ENCODE data around the gene MC1R. TPM values are rescaled to one million over a fixed set of nuclear protein-coding genes. Genes with fewer than 3 reads are reported as not detected.

The MC1R gene
- total RNA-seq, 1 donor from 2014 or later: 2.9 TPM

- H3K4me1 Mint-ChIP-seq (ENCODE audit: unreplicated experiment): no peaks in the 10 kb centered on the region
- no peak for TF ChIP-seq CTCF (IDR thresholded peaks at IDR 0.05; ENCODE audit: unreplicated experiment)
- no peak overlapping the region for H3K27ac Mint-ChIP-seq (ENCODE audit: unreplicated experiment)
- H3K9me3 Mint-ChIP-seq (ENCODE audit: unreplicated experiment): no peaks in the 10 kb centered on the region
- H3K27me3 Mint-ChIP-seq (ENCODE audit: unreplicated experiment): peaks cover 6% of the 10 kb centered on the region
- H3K36me3 Mint-ChIP-seq (ENCODE audit: low read depth, unreplicated experiment): peaks cover 20% of the 10 kb centered on the region
- DNase-seq (ENCODE audit: low spot score): no peak
- no peak overlapping the region for H3K4me3 Mint-ChIP-seq (ENCODE audit: unreplicated experiment)
Measured at GRCh38 chr16:89892055-89892630, 26.5 kb upstream of the MC1R start.

- DNase-seq (ENCODE audit: low spot score): no peak
- H3K27me3 Mint-ChIP-seq (ENCODE audit: unreplicated experiment): peaks cover 10% of the 10 kb centered on the region
- H3K4me3 Mint-ChIP-seq (ENCODE audit: unreplicated experiment): no peak overlapping the region
- H3K4me1 Mint-ChIP-seq (ENCODE audit: unreplicated experiment): no peaks in the 10 kb centered on the region
- no peak for TF ChIP-seq CTCF (IDR thresholded peaks at IDR 0.05; ENCODE audit: unreplicated experiment)
- no peaks in the 10 kb centered on the region for H3K9me3 Mint-ChIP-seq (ENCODE audit: unreplicated experiment)
- H3K36me3 Mint-ChIP-seq (ENCODE audit: low read depth, unreplicated experiment): peaks cover 20% of the 10 kb centered on the region
- H3K27ac Mint-ChIP-seq (ENCODE audit: unreplicated experiment): no peak overlapping the region
Measured at GRCh38 chr16:89892635-89893034, 26.0 kb upstream of the MC1R start.

DNA sequence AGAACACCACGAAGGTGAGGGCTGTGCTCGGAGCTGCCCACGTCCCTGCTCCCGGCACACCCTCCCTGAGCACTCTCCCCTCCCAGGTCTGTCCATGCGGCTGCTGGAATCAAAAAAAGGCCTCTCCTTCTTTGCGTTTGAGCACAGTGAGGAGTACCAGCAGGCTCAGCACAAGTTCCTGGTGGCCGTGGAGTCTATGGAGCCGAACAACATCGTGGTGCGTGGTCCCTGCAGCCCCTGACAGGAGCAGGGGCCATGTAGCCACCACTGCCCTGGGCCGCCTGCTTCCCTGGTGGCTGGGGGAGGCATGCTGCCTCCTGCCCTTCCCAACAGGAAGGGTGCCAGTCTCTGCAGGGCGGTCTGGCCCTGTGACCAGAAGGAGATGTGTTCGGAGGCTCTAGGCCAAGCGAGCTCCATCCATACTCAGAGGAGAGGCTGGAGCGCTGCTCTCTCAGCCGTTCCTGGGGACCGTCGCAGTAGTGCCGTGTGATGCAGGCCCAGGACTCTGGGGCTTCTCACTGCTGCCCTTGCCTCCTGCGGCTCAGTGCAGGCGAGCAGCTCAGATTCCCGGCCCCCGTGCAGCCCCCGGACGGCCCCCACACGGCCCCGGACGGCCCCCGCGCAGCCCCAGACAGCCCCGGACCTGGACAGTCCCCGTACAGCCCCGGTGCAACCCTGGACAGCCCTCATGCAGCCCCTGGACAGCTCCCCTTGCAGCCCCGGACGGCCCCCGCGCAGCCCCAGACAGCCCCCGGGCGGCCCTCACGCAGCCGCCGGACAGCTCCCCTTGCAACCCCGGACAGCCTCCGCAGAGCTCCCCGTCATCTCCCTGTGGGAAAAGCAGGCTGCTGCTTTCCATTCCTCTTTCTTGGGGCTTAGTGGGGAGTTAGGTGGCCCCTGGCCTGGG, 24.8 kb upstream of the MC1R start:
- no peak for TF ChIP-seq CTCF (IDR thresholded peaks at IDR 0.05; ENCODE audit: unreplicated experiment)
- H3K27me3 Mint-ChIP-seq (ENCODE audit: unreplicated experiment): peaks cover 13% of the 10 kb centered on the region
- H3K4me3 Mint-ChIP-seq (ENCODE audit: unreplicated experiment): no peak overlapping the region
- H3K36me3 Mint-ChIP-seq (ENCODE audit: low read depth, unreplicated experiment): peaks cover 25% of the 10 kb centered on the region
- no peaks in the 10 kb centered on the region for H3K4me1 Mint-ChIP-seq (ENCODE audit: unreplicated experiment)
- H3K27ac Mint-ChIP-seq (ENCODE audit: unreplicated experiment): no peak overlapping the region
- no peak for DNase-seq (ENCODE audit: low spot score)
- H3K9me3 Mint-ChIP-seq (ENCODE audit: unreplicated experiment): no peaks in the 10 kb centered on the region

- Mint-ChIP-seq H3K9me3 (ENCODE audit: unreplicated experiment) (no peaks in the 10 kb centered on the region), H3K4me1 (ENCODE audit: unreplicated experiment) (no peaks in the 10 kb centered on the region), H3K4me3 (ENCODE audit: unreplicated experiment) (no peak overlapping the region), H3K36me3 (ENCODE audit: low read depth, unreplicated experiment) (peaks cover 42% of the 10 kb centered on the region), H3K27ac (ENCODE audit: unreplicated experiment) (no peak overlapping the region), H3K27me3 (ENCODE audit: unreplicated experiment) (peaks cover 14% of the 10 kb centered on the region)
- no peak for TF ChIP-seq CTCF (IDR thresholded peaks at IDR 0.05; ENCODE audit: unreplicated experiment)
- no peak for DNase-seq (ENCODE audit: low spot score)
Measured at GRCh38 chr16:89895482-89896250, 23.0 kb upstream of the MC1R start.
